GM23248 (cell line): ENCODE measurements around the gene CFAP92. TPM values are rescaled to one million over a fixed set of nuclear protein-coding genes. Genes with fewer than 3 reads are reported as not detected.

ENCODE experiments used
- DNase-seq: peaks from one replicate; pipeline ENCODE4 v3.0.0-alpha.2; 2015
- H2AFZ ChIP-seq: fragments of 200-600 bp; sonication (generic); 2 replicates; pipeline ENCODE4 v1.6.1; 2016; ENCODE audit warnings: antibody characterized with exemption
- H3F3A ChIP-seq: fragments of 200-600 bp; sonication (generic); 2 replicates; pipeline ENCODE4 v1.6.1; 2016; ENCODE audit warnings: mild to moderate bottlenecking, antibody characterized with exemption, mixed run types; ENCODE audit not compliant: insufficient read depth
- H3K27ac ChIP-seq: fragments of 200-600 bp; sonication (generic); 2 replicates; pipeline ENCODE4 v1.5.1; 2016; ENCODE audit warnings: mild to moderate bottlenecking
- H3K27me3 ChIP-seq: fragments of 200-600 bp; sonication (generic); replicated peaks from 2 replicates; pipeline ENCODE4 v1.6.1; 2016; ENCODE audit warnings: mild to moderate bottlenecking; ENCODE audit not compliant: insufficient read depth
- H3K36me3 ChIP-seq: fragments of 200-600 bp; sonication (generic); 2 replicates; pipeline ENCODE4 v1.6.1; 2016; ENCODE audit warnings: low read depth, mild to moderate bottlenecking
- H3K4me1 ChIP-seq: fragments of 200-600 bp; sonication (generic); 2 replicates; pipeline ENCODE4 v1.6.1; 2016; ENCODE audit warnings: mild to moderate bottlenecking; ENCODE audit not compliant: insufficient read depth
- H3K4me2 ChIP-seq: fragments of 200-600 bp; sonication (generic); one replicate; pipeline ENCODE4 v1.6.1; 2016; ENCODE audit warnings: mild to moderate bottlenecking; ENCODE audit not compliant: unreplicated experiment
- H3K4me3 ChIP-seq: fragments of 200-600 bp; sonication (generic); 2 replicates; pipeline ENCODE4 v1.5.1; 2016; ENCODE audit warnings: mild to moderate bottlenecking
- H3K79me2 ChIP-seq: fragments of 200-600 bp; sonication (generic); 2 replicates; pipeline ENCODE4 v1.6.1; 2016; ENCODE audit warnings: mild to moderate bottlenecking; ENCODE audit not compliant: insufficient read depth
- H3K9ac ChIP-seq: fragments of 200-600 bp; sonication (generic); 2 replicates; pipeline ENCODE4 v1.6.1; 2016; ENCODE audit warnings: mild to moderate bottlenecking
- H3K9me2 ChIP-seq: fragments of 200-600 bp; sonication (generic); 2 replicates; pipeline ENCODE4 v1.6.1; 2016; ENCODE audit warnings: mixed run types, mild to moderate bottlenecking, moderate library complexity; ENCODE audit not compliant: insufficient read depth
- H3K9me3 ChIP-seq: fragments of 200-600 bp; sonication (generic); one replicate; pipeline ENCODE4 v1.6.1; 2017; ENCODE audit warnings: low read depth
- H4K20me1 ChIP-seq: fragments of 200-600 bp; sonication (generic); 2 replicates; pipeline ENCODE4 v1.6.0; 2016; ENCODE audit not compliant: insufficient read depth
- EZH2 ChIP-seq: fragments of 200-600 bp; sonication (generic); IDR thresholded peaks from 2 replicates; pipeline ENCODE4 v1.6.1; 2018; ENCODE audit warnings: antibody characterized with exemption, mild to moderate bottlenecking; ENCODE audit not compliant: insufficient read depth, poor library complexity, severe bottlenecking
- EZH2phosphoT487 ChIP-seq: fragments of 200-600 bp; sonication (generic); IDR thresholded peaks from 2 replicates; pipeline ENCODE4 v1.6.1; 2018; ENCODE audit warnings: antibody characterized with exemption, moderate library complexity, mild to moderate bottlenecking, low read depth; ENCODE audit not compliant: insufficient read depth
- WGBS, 2 experiments: methylation state at CpG; one replicate each; pipeline ENCODE4 v1.1.6; 2015 to 2017; ENCODE audit warnings: low lambda C conversion rate in 2 of 2, low coverage in 1 of 2; ENCODE audit errors: missing lambda C conversion rate in 2 of 2; 5-methylcytosine and 5-hydroxymethylcytosine counted together
- in situ Hi-C: fragments of 300-500 bp; cut with MboI; formaldehyde crosslinking; loops from 2 replicates; pipeline ENCODE4 v1.15.0; 2020
- polyA plus RNA-seq: library from polyadenylated mRNA; unstranded; fragments of >200 nt; fragmentation: Nextera tagmentation; extraction: Ambion mirVana; gene quantifications from 2 replicates; pipeline ENCODE4 v1.2.1, GENCODE V29; 2016
- total RNA-seq: library from RNA; depleted of rRNA; stranded (reverse); fragments of >200 nt; shearing (Covaris generic); gene quantifications from 2 replicates; pipeline ENCODE4 v1.2.3, GENCODE V29; 2014

Gene CFAP92
- total and polyA plus RNA-seq, 2 experiments from 2014 or later = not detected

DNA sequence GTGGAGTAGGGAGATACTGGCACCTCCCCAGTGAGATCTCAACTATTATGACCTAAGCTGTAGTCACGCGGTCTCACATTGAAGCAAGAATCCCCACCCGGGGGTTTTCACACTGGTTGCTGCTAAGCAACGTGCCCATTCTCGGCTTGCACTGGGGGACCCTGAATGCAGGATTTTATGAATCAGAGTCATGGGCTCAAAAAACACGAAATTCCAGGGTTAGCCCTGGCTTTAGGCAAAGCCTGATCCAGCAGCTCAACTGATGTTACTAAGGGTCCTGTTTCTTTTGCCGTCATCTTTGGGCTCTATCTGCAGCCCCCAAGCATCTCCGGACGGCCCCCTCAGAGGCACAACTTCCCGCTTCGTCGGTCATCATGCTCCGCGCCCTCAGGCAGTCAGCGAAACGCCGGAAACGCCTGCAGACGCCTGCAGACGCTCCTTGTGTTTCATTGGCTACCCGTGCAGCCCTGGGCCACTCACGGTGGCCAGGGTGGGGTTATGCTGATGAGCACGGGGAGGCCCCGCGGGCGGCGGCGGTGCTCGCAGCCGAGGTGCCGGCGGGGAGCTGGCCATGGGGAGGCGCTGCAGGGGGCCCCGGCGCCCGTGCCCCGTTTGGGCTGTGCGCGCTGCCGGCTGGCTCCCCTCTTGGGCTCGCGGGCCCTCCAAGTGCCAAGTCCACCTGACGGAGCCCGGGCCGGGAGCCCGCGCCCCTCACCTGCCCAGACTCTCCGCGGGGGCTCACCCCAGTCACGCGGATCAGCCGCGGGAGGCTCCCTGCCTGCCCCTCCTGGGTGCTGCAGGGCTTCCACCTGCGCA is 33.1 kb upstream of the CFAP92 start:
- no peak overlapping the region for H3K27ac ChIP-seq
- peak overlapping the region; percentile 88 for H2AFZ ChIP-seq
- no peaks in the 10 kb centered on the region for H4K20me1 ChIP-seq
- no peaks in the 10 kb centered on the region for H3F3A ChIP-seq
- no peaks in the 10 kb centered on the region for H3K79me2 ChIP-seq
- 11% methylated on average over 45 to 54 of the region's 54 CpGs for WGBS, 2 experiments
- peak; percentile 79 for DNase-seq
- no peaks in the 10 kb centered on the region for H3K36me3 ChIP-seq
- in situ Hi-C loops = no loop called here
- TF ChIP-seq EZH2phosphoT487 (no peak), EZH2 (no peak)
- no peak overlapping the region for H3K9ac ChIP-seq
- H3K9me2 ChIP-seq = no peaks in the 10 kb centered on the region
- H3K27me3 ChIP-seq = peaks cover 37% of the 10 kb centered on the region
- no peaks in the 10 kb centered on the region for H3K4me1 ChIP-seq
- H3K4me3 ChIP-seq = peak overlapping the region; percentile 50
- no peaks in the 10 kb centered on the region for H3K9me3 ChIP-seq
- H3K4me2 ChIP-seq = peak overlapping the region; percentile 53

DNA sequence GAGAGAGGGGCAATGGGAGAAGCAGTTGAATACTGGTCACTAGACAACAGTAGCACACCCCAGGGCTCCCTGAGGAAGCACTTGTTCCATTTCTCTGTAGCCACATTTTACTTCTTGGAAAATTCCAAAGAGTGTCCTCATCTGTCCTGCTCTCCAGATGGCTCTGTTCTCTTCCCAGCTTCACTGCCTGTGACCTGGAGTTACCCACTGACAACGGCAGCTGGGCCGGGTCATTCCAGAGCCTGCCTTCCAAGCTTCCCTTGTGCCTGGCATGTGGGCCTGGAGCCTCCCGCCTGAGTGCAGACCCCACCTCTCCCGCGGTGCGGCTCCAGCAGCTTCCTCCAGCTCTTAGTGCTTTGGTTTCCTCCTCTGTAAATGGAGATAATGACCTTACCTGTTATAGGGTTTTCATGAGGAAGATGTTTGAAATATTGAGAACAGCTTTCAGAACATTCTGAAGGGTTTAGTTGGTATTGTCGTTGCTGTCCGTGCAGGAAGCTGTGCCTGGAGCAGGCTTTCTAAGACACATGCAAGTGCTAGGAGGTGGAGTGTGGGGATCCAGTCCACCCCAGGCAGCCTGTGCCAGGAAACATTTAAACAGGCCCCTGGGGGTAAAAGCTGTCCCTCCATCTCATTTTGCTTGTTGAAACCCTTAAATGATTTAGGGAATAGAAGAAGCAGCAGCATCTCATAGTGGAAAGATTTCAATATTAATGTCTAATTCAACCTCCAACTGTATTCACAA is 32.0 kb upstream of the CFAP92 start:
- in situ Hi-C loops = no loop called here
- 6 to 15% methylated on average over 8 of the region's 8 CpGs for WGBS, 2 experiments
- no peak overlapping the region for H3K4me2 ChIP-seq
- H3K4me3 ChIP-seq = no peak overlapping the region
- no peak overlapping the region for H3K9ac ChIP-seq
- no peaks in the 10 kb centered on the region for H3K4me1 ChIP-seq
- H3K27me3 ChIP-seq = peaks cover 47% of the 10 kb centered on the region
- no peaks in the 10 kb centered on the region for H3K79me2 ChIP-seq
- H3F3A ChIP-seq = no peaks in the 10 kb centered on the region
- no peak overlapping the region for H2AFZ ChIP-seq
- TF ChIP-seq EZH2phosphoT487 = no peak
- no peak for TF ChIP-seq EZH2
- H3K36me3 ChIP-seq = no peaks in the 10 kb centered on the region
- H3K9me2 ChIP-seq = no peaks in the 10 kb centered on the region
- H3K27ac ChIP-seq = no peak overlapping the region
- no peak for DNase-seq
- no peaks in the 10 kb centered on the region for H3K9me3 ChIP-seq
- no peaks in the 10 kb centered on the region for H4K20me1 ChIP-seq

DNA sequence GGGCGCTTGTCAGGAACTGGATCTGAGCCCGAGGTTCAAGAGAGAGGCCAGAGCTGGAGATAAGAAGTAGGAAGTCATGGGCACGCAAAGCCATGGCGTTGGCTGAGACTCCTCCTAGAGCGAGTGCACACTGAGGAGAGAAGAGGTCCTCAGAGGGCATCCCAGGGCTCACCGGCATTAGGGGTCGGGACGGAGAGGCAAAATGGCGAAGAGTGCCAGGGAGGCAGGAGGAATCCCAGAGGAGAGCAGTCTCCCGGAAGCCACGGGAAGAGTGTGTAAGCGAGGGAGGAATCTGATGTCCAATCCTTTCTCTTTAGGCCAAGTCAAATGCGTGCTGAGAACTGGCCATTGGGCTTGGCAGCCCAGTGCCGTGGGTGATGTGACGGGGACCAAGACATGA is 31.2 kb upstream of the CFAP92 start:
- no peak for DNase-seq
- in situ Hi-C loops = no loop called here
- Histone ChIP-seq H3K9me3 (no peaks in the 10 kb centered on the region), H3K4me3 (no peak overlapping the region), H3K4me2 (no peak overlapping the region), H3K9ac (no peak overlapping the region), H3K4me1 (no peaks in the 10 kb centered on the region), H3K79me2 (no peaks in the 10 kb centered on the region), H3K27ac (no peak overlapping the region), H3K9me2 (no peaks in the 10 kb centered on the region), H4K20me1 (no peaks in the 10 kb centered on the region), H3K36me3 (no peaks in the 10 kb centered on the region), H2AFZ (no peak overlapping the region), H3F3A (no peaks in the 10 kb centered on the region), H3K27me3 (peaks cover 51% of the 10 kb centered on the region)
- 48 to 52% methylated on average over 15 of the region's 15 CpGs for WGBS, 2 experiments
- TF ChIP-seq EZH2phosphoT487 (no peak), EZH2 (no peak)

DNA sequence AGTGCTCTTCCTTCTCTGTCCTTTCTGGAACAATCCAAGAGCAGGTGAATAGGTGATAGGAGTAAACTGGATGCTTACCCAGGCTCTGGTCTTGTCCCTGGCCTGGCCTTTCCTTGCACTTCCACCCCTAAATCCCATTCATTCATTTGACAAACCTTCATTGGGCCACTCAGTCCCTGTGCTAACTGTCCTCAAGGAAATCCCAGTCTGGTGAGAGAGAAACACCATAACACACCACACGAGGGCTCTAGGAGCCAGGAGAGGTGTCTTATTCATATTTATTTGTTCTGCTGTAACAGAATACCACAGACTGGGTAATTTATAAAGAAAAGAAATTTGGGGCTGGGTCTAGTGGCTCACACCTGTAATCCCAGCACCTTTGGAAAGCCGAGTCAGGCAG is 30.0 kb upstream of the CFAP92 start:
- DNase-seq = peak; percentile 48
- no peaks in the 10 kb centered on the region for H3K9me2 ChIP-seq
- no peaks in the 10 kb centered on the region for H3K79me2 ChIP-seq
- H2AFZ ChIP-seq = no peak overlapping the region
- WGBS, 2 experiments = 59 to 63% methylated on average over 2 of the region's 2 CpGs
- H3K4me2 ChIP-seq = no peak overlapping the region
- no peaks in the 10 kb centered on the region for H3K4me1 ChIP-seq
- TF ChIP-seq EZH2phosphoT487 = no peak
- no peak for TF ChIP-seq EZH2
- no peak overlapping the region for H3K4me3 ChIP-seq
- no peaks in the 10 kb centered on the region for H3K36me3 ChIP-seq
- in situ Hi-C loops = no loop called here
- no peaks in the 10 kb centered on the region for H3K9me3 ChIP-seq
- no peaks in the 10 kb centered on the region for H4K20me1 ChIP-seq
- H3F3A ChIP-seq = no peaks in the 10 kb centered on the region
- peaks cover 57% of the 10 kb centered on the region for H3K27me3 ChIP-seq
- no peak overlapping the region for H3K27ac ChIP-seq
- H3K9ac ChIP-seq = no peak overlapping the region
